Colon (tissue), 2 donors: Measurements from ENCODE around the gene NFKBIE.
"Not testable (repeated sequence)": the region's sequence is repeated elsewhere in the genome, so short reads cannot be mapped to it uniquely, and the experiment has no call there.

ENCODE experiments used
- FAIRE-seq: peaks from 2 replicates; lab custom pipeline; 2012; peaks lifted over from hg19 to GRCh38; lab: Jason Lieb, UNC
- donor health status: control.
- donor health status: control.

NFKBIE gene, protein sequence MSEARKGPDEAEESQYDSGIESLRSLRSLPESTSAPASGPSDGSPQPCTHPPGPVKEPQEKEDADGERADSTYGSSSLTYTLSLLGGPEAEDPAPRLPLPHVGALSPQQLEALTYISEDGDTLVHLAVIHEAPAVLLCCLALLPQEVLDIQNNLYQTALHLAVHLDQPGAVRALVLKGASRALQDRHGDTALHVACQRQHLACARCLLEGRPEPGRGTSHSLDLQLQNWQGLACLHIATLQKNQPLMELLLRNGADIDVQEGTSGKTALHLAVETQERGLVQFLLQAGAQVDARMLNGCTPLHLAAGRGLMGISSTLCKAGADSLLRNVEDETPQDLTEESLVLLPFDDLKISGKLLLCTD

DNA sequence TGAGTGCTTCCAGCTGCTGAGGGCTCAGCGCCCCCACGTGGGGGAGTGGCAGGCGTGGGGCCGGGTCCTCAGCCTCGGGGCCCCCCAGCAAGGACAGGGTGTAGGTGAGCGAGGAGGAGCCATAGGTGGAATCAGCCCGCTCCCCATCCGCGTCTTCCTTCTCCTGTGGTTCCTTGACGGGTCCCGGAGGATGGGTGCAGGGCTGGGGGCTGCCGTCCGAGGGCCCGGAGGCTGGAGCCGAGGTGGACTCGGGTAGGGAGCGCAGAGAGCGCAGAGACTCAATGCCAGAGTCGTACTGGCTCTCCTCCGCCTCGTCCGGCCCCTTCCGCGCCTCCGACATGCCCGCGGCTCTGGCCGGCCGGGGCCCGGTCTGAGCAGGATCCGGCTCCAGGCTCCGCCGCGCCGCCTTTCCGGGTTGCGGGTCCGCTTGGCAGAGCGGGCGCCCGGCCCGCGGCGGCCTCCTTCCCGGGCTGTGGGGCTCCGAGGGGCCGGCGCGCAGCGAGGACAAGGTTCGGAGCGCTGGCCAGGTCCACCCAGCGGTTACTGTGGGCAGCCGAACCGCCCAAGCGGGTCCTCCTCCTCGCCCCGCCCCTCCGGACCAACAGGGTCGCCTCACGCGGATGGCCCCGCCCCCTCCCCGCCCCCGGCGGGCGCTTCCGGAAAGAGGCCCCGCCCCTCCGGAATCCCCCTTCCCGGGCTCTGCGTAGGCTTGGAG is at the start of gene NFKBIE:
Gene NFKBIE (minus strand): TSS at position 545 of the 715 bp plus-strand sequence. CDS start 205 bp downstream, at position 340.
- no peak for FAIRE-seq

GRCh38 chr6:44314657-44315056 is 49.3 kb upstream of the NFKBIE start:
- FAIRE-seq = not testable (repeated sequence)

- no peak for FAIRE-seq
Observed at GRCh38 chr6:44312901-44313788, 47.8 kb upstream of the NFKBIE start, which contains the start of gene AARS2. AARS2 (minus strand) TSS chr6:44313347; CDS start chr6:44313323, 24 bp downstream.

DNA sequence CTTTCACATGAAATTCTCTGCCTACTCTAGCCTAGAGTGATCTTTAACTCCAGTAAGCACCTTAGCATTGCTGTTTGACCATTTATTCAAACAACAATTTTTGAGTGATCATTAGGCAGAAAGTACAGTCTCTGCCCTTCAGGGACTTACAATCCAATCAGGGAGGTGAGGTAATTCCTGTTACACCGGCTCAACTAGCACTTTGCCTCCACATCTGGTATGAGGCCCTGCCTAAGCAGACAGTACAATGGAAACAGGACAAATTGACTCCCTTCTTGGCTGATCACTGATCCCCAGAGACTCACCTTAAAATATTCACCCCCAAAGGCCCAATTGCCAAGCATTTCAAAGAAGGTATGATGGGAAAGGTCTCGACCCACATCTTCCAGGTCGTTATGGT is 46.4 kb upstream of the NFKBIE start:
- no peak for FAIRE-seq

DNA sequence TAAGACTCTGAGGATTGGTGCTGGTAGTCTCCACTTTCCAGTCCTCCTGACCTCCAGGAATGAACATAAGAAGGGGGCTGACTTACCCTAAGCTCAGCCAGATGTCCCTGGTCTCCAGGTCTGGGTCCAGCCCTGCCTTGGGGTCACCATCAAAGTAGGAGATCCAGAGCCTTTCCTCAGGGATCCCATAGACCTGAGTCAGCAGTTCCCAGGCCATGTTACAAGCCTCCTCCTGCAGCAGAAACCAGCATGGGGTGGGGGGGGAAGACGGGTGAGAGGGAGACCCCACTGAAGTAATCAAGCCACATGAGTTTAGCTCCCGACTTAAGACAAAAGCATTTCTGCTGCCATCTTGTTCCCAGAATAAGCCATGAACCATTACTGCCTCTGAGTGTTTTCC is 46.0 kb upstream of the NFKBIE start:
- no peak for FAIRE-seq

GRCh38 chr6:44310241-44310640 is 44.9 kb upstream of the NFKBIE start:
- no peak for FAIRE-seq

GRCh38 chr6:44309631-44310030 is 44.3 kb upstream of the NFKBIE start:
- no peak for FAIRE-seq

DNA sequence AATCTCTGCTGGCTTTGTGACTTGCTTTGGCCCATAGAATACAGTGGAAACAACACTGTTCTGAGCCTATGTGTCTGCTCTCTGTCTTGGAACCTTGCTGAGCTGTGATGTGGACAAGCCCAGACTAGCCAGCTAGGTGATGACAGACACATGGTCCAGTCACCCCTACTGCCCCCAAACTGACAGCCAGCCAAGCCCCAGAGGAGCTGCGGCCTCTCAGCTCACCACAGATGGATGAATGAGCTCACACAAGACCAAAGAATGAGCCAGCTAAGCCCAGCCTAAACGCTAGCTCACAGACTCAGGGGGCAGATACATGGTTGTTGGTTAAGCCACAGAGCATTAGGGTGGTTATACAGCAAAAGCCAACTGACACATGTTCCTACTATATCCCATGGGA is 43.7 kb upstream of the NFKBIE start:
- FAIRE-seq = no peak

- no peak for FAIRE-seq
Observed at GRCh38 chr6:44307217-44307616, 41.9 kb upstream of the NFKBIE start.

DNA sequence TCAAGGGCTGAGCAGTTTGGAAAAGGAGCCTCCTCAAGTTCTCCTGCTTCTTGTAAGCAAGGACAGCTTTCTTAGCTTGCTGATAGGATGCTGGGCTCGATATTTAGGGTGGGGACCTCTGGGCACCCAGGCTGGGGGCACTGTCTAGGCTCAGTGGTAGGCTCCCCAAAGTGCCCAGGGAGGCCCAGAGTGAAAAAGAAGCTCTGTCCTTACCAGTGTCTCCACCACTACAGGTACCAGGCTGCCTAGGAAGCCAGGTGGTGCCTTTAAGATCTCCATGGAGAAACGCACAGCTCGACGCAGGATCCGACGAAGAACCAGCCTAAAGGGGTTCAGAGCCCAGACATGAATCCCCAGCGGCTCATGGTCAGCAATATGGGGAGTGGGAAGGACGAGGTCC is 41.4 kb upstream of the NFKBIE start:
- FAIRE-seq = no peak

DNA sequence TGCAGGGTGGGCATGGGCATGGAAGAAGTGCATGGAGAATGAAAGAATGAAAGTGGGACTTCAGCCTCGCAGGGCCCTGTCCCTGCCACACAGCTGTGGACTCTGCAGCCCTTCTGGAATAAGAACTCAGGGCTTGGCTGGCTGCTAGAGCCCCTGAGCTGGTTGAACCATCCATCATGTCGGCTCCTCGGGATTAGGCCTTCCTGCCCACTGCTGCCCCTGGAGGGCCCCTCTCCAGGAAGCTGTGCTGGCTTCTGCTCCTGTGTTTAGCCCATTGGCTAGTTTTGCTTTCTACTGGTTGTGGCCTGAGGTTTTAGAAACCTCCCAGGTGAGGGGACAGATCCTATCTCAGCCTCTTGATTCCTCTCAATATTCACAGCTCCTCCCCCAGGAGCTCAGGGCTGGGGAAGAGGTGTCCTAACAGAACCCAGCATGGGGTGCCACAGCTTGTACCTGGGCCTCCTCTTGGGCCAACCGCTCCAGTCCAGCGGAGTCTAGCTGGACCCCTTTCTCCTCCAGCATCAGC is 39.9 kb upstream of the NFKBIE start:
- FAIRE-seq = no peak

- FAIRE-seq = no peak
Observed at GRCh38 chr6:44304282-44305199, 39.2 kb upstream of the NFKBIE start.

- no peak for FAIRE-seq
Observed at GRCh38 chr6:44303842-44304241, 38.5 kb upstream of the NFKBIE start.

GRCh38 chr6:44302856-44303255 is 37.5 kb upstream of the NFKBIE start:
- FAIRE-seq = no peak

- FAIRE-seq = no peak
Observed at GRCh38 chr6:44301782-44302564, 36.6 kb upstream of the NFKBIE start.

DNA sequence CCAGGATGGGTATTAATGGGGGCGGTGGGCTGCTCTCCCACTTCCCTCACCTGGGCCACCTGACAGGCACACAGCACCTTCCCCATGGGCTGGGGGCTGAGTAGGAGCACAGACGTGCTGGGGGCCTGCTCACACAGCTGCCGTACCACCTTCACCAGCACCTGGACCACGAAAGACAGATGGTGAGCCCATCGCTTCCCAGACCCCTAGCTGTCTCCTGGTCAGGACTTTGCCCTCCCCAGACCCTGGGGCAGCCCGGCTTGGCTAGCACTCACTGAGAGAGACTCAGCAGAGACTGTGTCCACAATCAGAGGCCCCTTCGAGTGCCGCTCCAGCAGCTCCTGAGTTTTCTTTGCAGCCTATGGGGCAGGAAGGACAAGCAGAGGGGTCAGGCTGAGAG is 35.8 kb upstream of the NFKBIE start:
- no peak for FAIRE-seq

DNA sequence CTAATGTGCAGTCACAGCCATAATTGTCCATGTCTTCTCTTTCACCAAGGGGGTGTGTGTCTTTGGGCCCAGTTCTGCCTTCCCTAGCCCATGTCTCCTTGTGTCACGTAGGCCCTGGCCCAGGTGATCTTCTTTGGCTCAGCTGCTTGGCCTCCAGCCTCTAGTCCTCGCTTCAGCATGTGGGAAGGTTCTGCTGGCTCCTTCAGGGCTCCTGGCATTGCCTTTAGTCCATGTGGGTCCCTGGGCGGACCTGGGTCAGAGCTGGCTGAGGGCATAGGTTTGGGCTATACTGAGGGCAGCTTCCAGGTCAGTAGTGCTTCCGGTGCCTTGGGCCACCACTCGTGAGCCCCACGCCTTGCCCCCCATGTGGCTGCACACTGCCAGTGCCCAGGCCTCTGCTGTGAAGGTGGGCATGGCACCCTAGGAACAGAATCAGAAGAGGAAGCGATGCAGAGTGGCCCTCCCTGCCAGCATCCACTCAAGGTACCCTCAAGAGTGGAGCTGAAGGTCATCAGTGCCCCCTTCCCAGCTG is 35.0 kb upstream of the NFKBIE start:
- no peak for FAIRE-seq

GRCh38 chr6:44298864-44299263 is 33.5 kb upstream of the NFKBIE start:
- no peak for FAIRE-seq

DNA sequence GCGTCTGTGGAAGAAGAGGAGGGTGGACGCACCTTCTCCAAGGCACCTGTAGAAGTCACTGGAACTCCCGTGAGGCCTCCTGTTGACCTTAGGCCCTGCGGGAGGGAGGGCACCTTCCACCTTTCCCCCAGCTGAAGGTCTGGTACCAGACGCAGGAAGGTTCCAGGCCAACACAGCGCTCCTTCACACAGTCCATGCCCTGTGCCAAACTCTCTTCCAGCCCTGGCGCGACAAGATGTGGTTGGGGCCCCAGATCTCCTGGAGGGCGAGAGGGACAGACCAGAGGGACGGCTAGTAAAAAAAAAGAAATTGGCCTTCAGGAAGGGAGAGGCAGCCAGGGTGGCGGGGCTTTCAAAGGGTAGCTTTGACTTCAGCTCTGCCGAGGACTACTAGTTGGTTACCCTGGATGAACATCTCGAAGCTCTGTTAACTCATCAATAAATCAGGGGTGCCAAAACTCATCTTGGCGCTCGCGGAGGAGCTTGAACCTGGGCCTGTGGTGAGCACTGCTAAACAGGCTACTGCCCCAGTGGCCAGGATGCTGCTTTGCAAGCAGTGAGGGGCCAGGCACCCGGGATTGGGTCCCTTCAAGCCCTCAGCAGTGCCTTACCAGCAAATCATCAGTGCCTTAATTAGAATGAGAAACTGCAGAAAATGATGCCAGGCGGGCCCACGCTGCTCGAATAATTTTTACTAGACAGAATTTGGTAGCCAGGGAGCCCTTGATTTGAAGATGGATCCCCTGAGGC is 32.9 kb upstream of the NFKBIE start:
- no peak for FAIRE-seq
